ENCODE data around the gene CHRNA7.

DNA sequence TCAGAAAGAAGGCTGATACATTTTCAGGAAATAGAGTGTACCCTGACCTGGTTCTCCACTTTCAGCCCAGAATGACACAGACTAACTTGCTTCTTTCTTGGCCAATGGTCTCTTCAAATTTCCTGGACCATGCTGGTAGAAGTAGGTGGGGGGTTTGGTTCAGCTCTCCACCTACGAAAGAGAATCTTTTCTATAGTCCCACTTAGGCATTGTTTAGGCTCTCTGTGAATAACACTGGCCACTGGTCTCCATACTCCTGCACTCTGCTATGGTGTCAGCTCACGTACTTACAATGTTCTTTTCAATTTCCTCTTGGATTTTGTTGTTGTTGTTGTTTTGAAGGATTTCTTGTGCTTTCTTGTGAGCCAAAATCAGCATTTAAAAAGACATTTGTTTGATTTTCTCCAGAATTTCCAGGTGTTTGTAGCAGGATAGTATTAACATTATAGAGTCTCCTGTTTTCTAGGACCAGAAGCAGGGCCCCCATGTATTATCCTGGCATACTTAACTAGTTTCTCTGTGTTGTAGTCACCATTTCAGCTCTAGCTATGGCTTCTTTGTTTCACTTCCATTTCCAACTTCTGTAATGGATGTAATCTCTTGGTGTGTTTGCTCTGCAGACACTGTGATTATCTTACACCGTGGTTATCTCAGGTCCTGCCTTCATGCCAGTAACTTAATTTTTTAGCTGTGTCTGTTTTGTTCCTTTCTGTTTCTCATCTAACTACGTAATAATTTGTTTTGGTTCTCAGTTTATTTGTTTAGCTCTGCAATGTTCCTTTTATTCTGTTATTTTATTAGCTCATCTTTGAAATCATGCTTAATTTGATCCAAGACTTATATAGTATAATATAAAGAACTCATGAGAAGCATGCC is 61.4 kb downstream of the CHRNA7 start:
- TF ChIP-seq, protein P1, sequence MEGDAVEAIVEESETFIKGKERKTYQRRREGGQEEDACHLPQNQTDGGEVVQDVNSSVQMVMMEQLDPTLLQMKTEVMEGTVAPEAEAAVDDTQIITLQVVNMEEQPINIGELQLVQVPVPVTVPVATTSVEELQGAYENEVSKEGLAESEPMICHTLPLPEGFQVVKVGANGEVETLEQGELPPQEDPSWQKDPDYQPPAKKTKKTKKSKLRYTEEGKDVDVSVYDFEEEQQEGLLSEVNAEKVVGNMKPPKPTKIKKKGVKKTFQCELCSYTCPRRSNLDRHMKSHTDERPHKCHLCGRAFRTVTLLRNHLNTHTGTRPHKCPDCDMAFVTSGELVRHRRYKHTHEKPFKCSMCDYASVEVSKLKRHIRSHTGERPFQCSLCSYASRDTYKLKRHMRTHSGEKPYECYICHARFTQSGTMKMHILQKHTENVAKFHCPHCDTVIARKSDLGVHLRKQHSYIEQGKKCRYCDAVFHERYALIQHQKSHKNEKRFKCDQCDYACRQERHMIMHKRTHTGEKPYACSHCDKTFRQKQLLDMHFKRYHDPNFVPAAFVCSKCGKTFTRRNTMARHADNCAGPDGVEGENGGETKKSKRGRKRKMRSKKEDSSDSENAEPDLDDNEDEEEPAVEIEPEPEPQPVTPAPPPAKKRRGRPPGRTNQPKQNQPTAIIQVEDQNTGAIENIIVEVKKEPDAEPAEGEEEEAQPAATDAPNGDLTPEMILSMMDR (IDR thresholded peaks at IDR 0.05) = no peak
- no peak for TF ChIP-seq POLR2A (IDR thresholded peaks at IDR 0.05)
- no peak for TF ChIP-seq POLR2AphosphoS5 (IDR thresholded peaks at IDR 0.05)

All from breast epithelium (tissue), 3 donors.